Neutrophil (primary cell): ENCODE data around the gene PKN1.

Experiments
- H3K27ac ChIP-seq: fragments of 200-600 bp; sonication (generic); 2 replicates; pipeline ENCODE4 v1.5.1; 2016; ENCODE audit warnings: mild to moderate bottlenecking, moderate library complexity
- H3K27me3 ChIP-seq: fragments of 200-600 bp; sonication (generic); 2 replicates; pipeline ENCODE4 v1.6.0; 2016; ENCODE audit warnings: mild to moderate bottlenecking
- H3K36me3 ChIP-seq: fragments of 200-600 bp; sonication (generic); 2 replicates; pipeline ENCODE4 v1.5.1; 2017
- H3K4me1 ChIP-seq, 2 experiments: fragments of 200-600 bp in 1 of 2; sonication (generic) in 1 of 2; 1 replicate in 1 of 2; 2 replicates in 1 of 2; pipeline versions ENCODE4 v1.5.1 to v1.6.1; 2013 to 2016; ENCODE audit warnings: low read depth in 1 of 2, low read length in 1 of 2, mild to moderate bottlenecking in 1 of 2, moderate library complexity in 1 of 2; ENCODE audit not compliant: control insufficient read depth in 1 of 2, insufficient read depth in 1 of 2
- H3K4me3 ChIP-seq, 2 experiments: fragments of 200-600 bp in 1 of 2; sonication (generic) in 1 of 2; 1 replicate in 1 of 2; 2 replicates in 1 of 2; pipeline ENCODE4 v1.5.1; 2013 to 2016; ENCODE audit warnings: low read depth in 1 of 2, low read length in 1 of 2, mild to moderate bottlenecking in 1 of 2, moderate library complexity in 1 of 2
- H3K9me3 ChIP-seq: fragments of 200-600 bp; sonication (generic); 2 replicates; pipeline ENCODE4 v1.5.1; 2016
- CTCF ChIP-seq: fragments of 200-600 bp; sonication (generic); IDR thresholded peaks from 2 replicates; pipeline ENCODE4 v1.5.1; 2016; ENCODE audit warnings: antibody characterized with exemption

PKN1 gene

GRCh38 chr19:14494910-14495671 is 62.0 kb downstream of the PKN1 start:
- Histone ChIP-seq H3K9me3 (no peaks in the 10 kb centered on the region), H3K4me1 (peaks cover 16 to 17% of the 10 kb centered on the region in 2 experiments), H3K27ac (no peak overlapping the region), H3K27me3 (peaks cover 32% of the 10 kb centered on the region), H3K36me3 (no peaks in the 10 kb centered on the region), H3K4me3 (peak overlapping the region; percentile 20 to 84)
- TF ChIP-seq CTCF, result no peak

GRCh38 chr19:14495672-14496028 is 62.5 kb downstream of the PKN1 start:
- H3K4me3 ChIP-seq, result peak overlapping the region; percentile 20 to 84
- TF ChIP-seq CTCF, result no peak
- peaks cover 16 to 17% of the 10 kb centered on the region in 2 experiments for H3K4me1 ChIP-seq
- H3K27me3 ChIP-seq, result peaks cover 32% of the 10 kb centered on the region
- no peak overlapping the region for H3K27ac ChIP-seq
- H3K36me3 ChIP-seq, result no peaks in the 10 kb centered on the region
- no peaks in the 10 kb centered on the region for H3K9me3 ChIP-seq

- TF ChIP-seq CTCF, result peak; percentile 41
- H3K9me3 ChIP-seq, result no peaks in the 10 kb centered on the region
- no peaks in the 10 kb centered on the region for H3K36me3 ChIP-seq
- peak within 1 kb of the TSS; percentile 75 to 84 for H3K4me3 ChIP-seq
- peaks cover 32% of the 10 kb centered on the region for H3K27me3 ChIP-seq
- peaks cover 16 to 17% of the 10 kb centered on the region in 2 experiments for H3K4me1 ChIP-seq
- H3K27ac ChIP-seq, result no peak within 1 kb of the TSS
These were observed 63.1 kb downstream of the PKN1 start, which contains the start of gene GIPC1 for GRCh38 chr19:14496029-14496833. GIPC1 (minus strand) TSS chr19:14496127; CDS start chr19:14482976, 13,151 bp downstream.

GRCh38 chr19:14496834-14497227 is 63.7 kb downstream of the PKN1 start:
- no peaks in the 10 kb centered on the region for H3K36me3 ChIP-seq
- H3K27me3 ChIP-seq, result peaks cover 32% of the 10 kb centered on the region
- no peak overlapping the region for H3K27ac ChIP-seq
- H3K4me3 ChIP-seq, result peak overlapping the region; percentile 75 to 84
- peaks cover 16 to 17% of the 10 kb centered on the region in 2 experiments for H3K4me1 ChIP-seq
- H3K9me3 ChIP-seq, result no peaks in the 10 kb centered on the region
- no peak for TF ChIP-seq CTCF

- peaks cover 16 to 17% of the 10 kb centered on the region in 2 experiments for H3K4me1 ChIP-seq
- no peak for TF ChIP-seq CTCF
These were observed 64.3 kb downstream of the PKN1 start for GRCh38 chr19:14497228-14497921.

More at GRCh38 chr19:14497228-14497921, 64.3 kb downstream of the PKN1 start:
- no peaks in the 10 kb centered on the region for H3K9me3 ChIP-seq
- H3K27me3 ChIP-seq, result peaks cover 32% of the 10 kb centered on the region
- H3K4me3 ChIP-seq, result no peak overlapping the region
- H3K27ac ChIP-seq, result no peak overlapping the region
- H3K36me3 ChIP-seq, result no peaks in the 10 kb centered on the region
